NCI-H1092 treated with DMSO at 0.1 percent for 48 hours (cell line): Measurements from ENCODE around the gene RABL6.
"Not testable (repeated sequence)": the region's sequence is repeated elsewhere in the genome, so short reads cannot be mapped to it uniquely, and the experiment has no call there.

Source experiments
- DNase-seq: peaks from one replicate; lab custom pipeline; 2025; lab: John Stamatoyannopoulos, UW

The RABL6 gene

DNA sequence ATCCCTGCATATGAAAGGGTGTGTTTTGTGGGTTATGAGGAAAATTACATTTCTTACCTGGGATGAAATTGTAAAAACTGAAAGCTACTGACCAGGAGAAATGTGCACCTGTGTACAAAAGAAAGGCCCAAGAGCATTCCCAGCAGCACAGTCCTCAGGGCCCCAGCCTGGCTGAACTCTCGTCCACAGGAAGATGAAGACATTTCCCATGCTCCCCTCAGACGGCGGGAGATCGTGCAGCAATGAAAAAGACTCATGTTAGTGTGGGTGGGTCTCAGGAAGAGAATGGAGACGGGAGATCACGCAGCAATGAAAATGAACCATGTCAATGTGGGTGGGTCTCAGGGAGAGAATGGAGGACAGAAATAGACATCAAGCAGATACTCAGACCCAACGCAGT lies 30.8 kb upstream of the RABL6 start:
- DNase-seq = no peak

DNA sequence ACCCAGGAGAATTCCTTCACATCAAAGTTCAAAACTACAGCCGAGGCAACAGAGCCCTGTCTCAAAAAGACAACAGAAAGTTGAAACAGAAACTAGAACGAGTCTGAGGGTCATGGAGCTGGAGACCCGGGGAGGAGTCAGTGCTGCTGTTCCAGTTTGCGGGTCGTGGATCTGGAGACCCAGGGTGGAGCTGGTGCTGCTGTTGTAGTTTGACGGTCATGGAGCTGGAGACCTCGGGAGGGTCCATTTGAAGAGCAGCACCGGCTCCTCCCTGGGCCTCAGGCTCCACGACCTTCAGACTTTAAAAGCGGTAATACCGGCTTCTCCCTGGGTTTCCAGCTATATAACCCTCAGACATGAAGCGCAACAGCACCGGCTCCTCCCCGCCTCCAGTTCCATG lies 30.4 kb upstream of the RABL6 start:
- no peak for DNase-seq

DNA sequence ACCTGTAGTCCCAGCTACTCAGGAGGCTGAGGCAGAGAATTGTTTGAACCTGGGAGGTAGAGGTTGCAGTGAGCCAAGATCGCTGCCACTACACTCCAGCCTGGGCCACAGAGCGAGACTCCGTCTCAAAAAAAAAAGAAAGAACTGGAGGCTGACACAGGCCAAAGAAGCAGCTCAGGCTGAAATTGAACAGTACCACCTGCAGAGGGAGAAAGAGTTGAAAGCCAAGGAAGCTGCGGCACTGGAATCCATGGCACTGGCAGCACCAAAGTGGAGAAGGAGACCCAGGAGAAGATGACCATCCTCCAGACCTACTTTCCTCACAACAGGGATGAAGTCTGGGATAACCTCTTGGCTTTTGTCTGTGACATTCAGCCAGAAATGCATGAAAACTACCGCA lies 27.9 kb upstream of the RABL6 start:
- no peak for DNase-seq

DNA sequence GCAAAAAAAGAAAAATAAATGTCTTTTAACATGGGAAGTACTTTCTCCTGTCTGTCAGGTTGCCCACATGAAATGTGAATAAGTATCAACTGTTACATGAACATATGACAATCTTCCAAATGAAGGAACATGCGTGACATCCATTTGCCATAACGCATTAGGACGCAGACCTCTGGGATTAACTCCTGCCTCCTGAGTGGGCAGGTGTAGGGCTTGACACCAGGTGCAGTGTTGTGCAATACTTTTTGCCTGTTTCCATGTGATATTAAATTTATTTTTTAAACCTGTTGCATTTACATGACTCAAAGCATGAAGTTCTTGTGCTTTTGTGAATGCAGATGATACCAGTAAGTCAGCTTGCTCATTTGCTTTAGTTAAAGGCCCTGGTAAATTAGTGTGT lies 25.3 kb upstream of the RABL6 start:
- DNase-seq = no peak

DNA sequence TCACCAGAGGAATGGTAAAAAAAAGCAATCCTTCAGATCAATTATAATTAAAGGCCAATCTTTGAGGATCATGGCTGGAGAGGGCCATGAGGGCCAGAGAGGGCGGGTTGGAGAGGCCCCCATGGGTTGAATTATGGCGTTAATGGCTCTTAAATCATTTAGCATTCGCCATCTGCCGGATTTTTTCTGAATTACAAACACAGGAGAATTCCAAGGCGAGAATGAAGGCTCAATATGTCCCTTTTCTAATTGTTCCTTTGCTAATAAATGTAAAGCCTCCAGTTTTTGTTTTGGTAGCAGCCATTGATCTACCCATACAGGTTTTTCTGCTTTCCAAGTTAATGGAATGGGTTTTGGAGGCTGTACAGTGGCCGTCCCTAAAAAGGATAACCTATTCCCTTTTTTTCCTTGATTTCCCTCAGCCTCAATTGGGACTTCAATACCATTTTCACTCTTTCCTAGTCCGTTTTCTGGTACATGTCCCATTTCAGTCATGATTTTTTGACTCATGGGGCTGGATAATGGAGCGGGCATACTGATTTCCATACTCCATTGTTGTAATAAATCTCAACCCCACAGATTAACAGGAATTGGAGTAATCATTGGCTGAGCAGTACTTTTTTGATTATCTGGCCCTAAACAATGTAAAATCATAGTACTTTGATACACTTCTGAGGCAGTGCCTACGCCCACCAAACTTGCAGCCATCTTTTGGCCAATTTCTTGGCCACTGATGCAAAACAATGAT lies 23.3 kb upstream of the RABL6 start:
- peak; percentile 24 for DNase-seq

DNA sequence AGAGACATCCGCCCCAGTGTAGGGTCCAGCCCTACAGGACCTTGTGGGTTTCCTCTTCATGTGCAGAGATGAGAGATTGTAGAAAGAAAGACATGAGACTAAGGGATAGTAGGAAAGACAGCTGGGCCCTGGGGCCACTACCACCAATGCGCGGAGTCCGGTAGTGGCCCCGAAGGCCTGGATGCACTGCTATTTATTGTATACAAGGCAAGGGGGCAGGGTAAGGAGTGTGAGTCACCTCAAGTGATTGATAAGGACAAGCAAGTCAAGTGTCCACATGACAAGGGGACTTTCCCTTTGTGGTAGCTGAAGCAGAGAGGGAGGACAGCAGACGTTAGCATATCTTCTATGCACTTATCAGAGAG lies 22.8 kb upstream of the RABL6 start:
- no peak for DNase-seq

DNA sequence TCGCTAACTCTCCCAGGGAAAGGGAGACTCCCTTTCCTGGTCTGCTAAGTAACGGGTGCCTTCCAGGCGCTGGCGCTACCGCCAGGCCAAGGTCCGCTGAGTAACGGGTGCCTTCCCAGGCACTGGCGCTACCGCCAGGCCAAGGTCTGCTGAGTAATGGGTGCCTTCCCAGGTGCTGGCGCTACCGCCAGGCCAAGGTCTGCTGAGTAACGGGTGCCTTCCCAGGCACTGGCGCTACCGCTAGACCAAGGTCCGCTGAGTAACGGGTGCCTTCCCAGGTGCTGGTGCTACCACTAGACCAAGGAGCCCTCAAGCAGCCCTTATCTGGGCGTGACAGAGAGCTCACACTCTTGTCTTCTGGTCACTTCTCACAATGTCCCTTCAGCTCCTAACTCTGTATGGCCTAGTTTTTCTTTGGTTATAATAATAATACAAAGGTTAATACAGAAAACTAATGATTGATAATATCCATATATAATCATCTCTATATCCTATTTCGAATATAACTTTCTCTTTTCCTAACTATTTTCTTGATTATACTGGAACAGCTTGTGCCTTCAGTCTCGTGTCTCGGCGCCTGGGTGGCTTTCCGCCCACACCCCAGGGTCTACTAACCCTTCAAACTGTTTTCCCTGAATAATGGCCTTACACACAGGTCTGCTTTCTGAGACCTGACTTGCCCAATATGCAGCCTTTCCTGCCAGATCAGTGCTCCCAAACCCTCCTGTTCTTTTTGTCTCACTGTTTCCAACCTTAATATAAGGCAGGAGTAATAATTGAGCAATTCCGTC lies 22.0 kb upstream of the RABL6 start:
- DNase-seq = not testable (repeated sequence)

DNA sequence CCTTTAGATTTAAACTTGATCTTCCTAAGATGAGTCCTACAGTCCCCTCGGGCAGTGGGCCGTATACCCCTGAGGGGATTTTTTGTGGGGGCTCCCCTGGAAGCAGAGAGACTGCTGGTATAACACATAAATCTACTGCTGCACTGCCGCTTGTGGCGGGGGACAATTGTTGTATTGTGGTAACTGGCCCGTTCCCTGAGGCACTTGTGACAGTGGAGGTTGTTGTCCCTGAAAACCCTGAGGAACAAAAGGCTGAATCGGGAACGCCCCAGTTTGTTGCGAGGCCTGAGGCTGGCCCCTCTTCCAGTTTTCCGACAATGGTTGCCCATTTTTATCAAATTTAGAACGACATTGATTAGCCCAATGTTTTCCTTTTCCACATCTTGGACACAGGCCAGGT lies 21.3 kb upstream of the RABL6 start:
- DNase-seq = no peak

DNA sequence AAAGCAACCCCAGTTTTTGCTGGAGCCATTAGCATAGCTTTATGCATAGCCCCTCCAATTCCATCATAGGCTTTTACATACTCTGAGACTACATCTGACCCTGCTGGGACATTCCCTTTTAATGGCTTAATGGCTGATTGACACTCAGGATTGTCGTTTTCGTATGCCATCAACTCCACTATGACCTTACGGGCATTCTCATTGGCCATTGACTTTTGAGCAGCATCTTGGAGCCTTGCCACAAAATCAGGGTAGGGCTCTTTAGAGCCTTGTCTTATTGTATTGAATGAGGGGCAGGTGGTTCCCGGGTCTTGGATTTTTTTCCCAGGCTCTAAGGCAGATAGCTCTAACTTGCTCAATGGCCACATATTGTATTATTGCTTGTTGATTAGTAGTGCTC lies 20.8 kb upstream of the RABL6 start:
- DNase-seq = not testable (repeated sequence)

DNA sequence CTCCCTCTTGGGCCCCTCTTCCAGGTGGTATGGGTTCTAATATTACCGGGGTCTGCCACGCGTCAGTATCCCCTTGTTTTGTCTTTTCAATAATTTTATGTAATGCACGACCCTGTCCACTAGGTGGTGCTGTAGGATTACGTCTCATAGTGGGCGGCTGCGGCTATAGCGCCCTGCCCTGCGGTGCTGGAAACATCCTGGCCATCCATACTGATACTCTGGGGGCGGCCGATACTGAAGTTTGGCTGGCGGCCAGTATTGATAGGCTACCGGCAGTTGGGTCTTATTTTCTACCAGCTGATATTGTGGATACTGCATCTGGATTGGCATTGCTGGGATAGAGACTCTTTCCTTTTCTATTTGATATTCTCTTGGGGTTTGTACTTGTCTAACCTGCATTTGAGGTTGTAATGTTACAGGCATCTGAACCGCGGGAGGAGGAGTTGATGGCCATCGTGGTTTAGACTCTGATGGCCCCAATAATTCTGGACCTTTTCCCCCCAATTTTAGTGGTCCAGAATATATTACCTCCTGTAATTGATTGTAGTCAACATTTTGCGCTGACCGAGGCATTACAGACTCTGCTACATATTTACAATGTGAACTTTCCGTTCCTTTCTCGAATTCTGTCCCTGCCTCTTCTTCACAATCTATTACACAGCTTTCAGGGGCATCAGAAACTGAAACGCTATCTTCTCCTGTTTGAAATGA lies 19.9 kb upstream of the RABL6 start:
- DNase-seq = peak; percentile 77

DNA sequence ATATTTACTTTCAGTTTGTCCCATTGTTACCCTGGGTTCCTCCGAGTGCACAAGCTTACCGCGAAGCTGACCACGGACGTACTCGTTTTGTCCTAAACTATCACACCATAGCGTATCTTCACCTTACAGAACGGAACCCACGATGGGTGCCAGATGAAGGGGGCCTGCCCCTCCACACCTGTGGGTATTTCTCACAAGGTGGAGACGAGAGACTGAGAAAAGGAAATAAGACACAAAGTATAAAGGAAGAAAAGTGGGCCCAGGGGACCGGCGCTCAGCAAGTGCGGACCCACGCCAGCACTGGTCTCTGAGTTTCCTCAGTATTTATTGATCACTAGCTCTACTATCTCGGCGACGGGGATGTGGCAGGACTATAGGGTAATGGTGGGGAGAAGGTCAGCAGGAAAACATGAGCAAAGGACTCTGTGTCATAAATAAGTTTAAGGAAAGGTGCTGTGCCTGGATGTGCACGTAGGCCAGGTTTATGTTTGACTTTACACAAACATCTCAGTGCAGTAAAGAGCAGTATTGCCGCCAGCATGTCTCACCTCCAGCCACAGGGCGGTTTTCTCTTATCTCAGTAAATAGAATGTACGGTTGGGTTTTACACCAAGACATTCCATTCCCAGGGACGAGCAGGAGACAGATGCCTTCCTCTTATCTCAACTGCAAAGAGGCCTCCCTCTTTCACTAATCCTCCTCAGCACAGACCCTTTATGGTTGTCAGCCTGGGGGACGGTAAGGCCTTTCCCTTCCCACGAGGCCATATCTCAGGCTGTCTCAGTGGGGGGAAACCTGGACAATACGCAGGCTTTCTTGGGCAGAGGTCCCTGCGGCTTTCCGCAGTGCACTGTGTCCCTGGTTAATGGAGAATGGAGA lies 18.9 kb upstream of the RABL6 start:
- not testable (repeated sequence) for DNase-seq

DNA sequence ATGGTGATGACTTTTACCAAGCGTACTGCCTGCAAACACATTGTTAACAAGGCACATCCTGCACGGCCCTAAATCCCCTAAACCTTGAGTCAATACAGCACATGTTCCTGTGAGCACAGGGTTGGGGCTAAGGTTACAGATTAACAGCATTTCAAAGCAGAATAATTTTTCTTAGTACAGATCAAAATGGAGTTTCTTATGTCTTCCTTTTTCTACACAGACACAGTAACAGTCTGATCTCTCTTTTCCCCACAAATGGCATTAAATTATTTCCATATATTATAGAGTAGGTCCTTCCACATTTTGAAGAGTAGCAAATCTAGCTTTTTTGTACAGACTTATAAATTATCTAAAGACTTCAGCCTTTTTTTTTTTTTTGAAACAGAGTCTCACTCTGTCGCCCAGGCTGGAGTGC lies 18.2 kb upstream of the RABL6 start:
- DNase-seq = no peak

DNA sequence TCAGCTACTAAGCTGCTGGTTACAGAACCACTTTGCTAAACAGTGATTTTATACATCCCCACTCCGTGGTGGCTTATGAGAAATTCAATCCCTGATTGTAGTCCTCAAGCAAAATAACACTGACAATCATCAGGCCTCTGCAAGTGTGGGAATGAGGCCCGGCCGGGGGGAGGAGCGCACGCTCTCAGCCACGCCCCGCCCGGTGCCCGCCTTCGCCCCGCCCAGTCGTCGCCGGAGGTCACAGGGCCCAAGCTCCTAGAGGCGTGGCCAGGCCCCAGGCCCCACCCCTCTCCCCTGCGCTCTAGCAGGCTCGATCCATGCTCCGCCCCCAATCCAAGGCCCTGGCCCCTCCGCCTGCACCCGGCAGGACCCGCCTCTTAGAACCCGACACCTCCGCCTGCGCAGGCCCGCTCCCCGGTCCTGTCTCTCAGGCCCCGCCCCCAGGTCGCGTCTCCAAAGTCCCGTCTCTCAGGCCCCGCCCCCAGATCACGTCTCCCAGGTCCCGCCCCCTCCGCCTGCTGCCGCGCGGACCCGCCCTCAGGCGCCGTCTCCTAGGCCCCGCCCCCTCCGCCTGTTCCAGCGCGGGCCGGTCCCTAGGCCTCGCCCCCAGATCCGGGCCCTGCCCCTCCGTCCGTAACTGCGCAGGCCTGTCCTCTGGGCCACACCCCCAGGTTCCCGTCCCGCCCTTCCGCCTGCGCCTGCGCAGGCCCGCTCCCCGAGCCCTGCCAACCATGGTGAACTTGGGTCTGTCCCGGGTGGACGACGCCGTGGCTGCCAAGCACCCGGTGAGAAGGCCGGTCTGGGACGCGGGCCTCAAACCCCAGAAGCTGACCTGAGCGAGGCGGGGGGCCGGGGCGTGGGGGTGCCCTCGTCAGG lies 16.9 kb upstream of the RABL6 start, which contains the start of gene TMEM141:
Gene TMEM141 (plus strand): TSS at position 705 of the 876 bp plus-strand sequence. CDS start 27 bp downstream, at position 732.
- peak; percentile 99 for DNase-seq

DNA sequence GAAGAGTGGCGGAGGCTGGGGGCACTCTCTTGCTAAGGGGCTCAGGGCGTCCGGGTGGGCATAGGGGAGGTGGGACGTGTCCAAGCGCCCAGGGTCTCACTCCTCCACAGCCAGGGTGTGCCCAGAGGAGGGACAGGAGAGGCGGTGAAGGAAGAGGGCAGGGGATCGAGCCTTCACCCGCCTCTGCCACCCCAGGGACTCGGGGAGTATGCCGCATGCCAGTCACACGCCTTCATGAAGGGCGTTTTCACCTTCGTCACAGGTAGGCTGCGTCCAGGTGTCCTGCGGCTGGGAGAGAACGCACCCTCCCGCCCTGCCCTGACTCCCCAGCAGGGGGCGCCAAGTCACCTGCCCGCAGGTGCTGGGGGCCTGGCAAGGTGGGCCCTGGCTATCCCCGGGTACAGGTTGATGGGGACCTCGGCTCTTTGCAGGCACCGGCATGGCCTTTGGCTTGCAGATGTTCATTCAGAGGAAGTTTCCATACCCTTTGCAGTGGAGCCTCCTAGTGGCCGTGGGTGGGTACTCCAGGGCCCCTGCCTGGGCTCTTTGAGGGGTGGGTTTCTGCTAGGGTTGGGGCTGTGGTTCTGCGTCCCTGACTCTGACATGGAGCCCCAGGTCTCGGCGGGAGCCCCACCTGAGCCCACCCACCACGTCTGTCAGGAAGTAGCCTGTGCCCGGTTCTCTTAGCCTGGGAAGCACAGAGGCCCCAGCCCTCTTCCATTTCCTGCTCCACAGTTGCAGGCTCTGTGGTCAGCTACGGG lies 16.1 kb upstream of the RABL6 start:
- no peak for DNase-seq

DNA sequence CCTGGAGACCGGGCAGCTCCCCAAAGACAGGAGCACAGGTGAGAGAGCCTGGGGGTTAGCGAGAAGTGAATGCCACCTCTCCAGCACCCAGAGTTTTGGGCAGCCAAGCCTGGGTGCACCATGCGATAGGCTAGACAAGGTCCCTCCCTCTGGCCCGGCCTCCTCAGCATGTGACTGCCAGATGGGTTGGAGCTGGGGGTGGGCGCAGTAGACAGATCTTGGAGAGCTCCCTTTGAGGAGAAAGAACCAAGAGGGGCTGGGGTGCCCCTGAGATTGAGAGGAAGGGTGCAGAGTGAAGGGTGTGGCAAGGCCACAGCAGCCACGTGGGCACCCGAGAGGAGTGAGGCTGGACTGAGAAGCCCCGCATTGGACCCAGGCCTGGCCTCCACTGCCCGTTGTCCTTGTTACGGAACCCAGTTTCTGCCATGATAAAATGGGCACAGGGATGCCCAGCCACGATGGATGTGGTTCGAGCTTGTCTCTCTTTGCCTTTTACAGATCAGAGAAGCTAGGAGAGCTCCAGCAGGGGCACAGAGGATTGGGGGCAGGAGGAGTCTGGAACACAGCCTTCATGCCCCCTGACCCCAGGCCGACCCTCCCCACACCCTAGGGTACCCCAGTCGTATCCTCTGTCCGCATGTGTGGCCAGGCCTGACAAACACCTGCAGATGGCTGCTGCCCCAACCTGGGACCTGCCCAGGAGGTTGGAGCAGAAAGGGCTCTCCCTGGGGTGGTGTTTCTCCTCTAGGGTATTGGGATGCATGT lies 15.2 kb upstream of the RABL6 start:
- DNase-seq = no peak

DNA sequence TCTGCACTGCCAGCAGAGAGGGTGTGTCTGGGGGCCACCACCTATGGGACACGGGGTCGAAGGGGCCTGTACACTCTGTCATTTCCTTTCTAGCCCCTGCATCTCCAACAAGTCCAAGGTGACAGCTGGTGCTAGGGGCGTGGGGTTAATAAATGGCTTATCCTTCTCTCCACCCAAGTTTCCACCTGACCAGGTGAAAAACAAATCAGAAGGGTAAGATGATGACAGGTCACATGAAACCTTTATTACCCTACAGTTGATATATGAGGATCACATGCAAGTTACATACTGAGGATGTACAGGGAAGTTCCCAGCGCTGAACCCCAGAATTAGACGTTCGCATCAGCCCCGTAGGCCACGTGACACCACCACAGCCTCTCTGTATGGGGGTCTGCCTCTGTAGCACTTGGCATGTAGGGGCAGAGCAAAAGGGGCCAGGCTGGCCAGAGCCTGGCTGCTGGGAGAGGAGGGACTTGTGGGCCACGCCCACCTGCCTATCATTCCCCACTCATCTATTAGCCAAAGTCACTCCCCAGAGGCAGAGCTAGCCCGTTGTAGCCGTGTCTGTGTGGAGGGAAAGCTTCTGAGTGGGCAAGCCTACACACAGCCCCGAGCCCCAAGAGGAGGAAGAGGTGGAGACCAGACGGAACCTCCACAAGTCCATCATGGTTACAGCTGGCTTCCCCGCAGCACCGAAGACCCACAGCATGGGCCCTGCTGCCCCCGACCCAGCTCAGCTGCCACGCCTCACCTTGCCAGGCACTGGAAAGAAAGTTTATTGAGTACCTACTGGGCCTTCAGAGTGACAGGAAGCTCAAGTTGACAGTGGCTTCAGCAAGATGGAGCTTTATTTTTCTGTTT lies 14.4 kb upstream of the RABL6 start:
- no peak for DNase-seq

DNA sequence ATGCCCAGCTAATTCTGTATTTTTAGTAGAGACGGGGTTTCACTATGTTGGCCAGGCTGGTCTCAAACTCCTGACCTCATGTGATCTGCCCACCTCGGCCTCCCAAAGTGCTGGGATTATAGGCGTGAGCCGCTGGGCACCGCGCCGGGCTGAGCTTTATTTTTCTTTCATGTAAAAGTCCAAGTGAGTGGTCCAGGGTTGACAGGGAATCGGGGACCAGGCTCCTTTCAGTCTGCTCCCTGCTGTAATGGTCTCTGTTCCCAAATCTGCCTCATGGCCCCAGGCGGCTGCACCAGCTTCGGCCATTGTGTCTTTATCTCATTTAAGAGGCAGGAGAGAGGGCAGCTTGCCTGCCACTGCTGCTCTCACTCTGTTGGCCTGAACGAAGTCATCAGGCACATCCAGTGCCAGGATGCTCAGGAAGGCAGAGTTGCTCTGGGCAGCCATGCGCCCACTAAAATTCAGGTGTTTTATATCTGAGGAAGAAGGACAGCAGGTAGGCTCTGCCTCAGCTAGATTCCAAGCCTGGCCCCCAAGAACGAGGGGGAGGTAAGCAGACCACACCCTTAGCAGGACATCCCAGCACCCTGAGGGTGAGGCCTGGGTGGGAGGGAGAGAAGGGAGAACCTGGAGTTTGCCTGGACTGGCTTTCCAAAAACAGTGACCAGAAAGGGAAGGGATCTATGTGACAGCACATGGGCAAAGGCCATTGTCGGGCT lies 13.3 kb upstream of the RABL6 start:
- no peak for DNase-seq

DNA sequence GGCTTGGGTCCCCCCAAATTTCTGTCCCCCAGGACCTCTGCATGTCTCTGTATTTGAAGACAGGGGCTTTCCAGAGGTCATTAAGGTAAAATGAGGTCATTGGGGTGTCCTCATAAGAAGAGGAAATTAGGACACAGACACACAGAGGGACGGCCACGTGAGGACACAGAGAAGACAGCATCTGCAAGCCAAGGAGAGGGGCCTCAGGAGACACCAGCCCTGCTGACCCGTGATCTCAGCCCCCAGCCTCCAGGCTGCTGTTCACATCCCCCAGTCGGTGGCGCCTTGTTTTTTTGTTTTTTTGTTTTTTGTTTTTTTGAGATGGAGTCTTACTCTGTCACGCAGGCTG lies 12.8 kb upstream of the RABL6 start:
- DNase-seq = no peak
